Osteoblast (primary cell): ENCODE data around the gene CISD3. TPM values are rescaled to one million over a fixed set of nuclear protein-coding genes. Genes with fewer than 3 reads are reported as not detected.

Experiments
- DNase-seq: peaks from one replicate; pipeline ENCODE4 v3.0.0; 2011; ENCODE audit warnings: low spot score, mixed read lengths; ENCODE audit not compliant: insufficient read length; ENCODE audit errors: missing footprints
- H2AFZ ChIP-seq: 2 replicates; pipeline ENCODE4 v1.6.0; 2011; ENCODE audit warnings: mild to moderate bottlenecking, low read length
- H3K27ac ChIP-seq: 2 replicates; pipeline ENCODE4 v1.5.1; 2011; ENCODE audit warnings: mild to moderate bottlenecking, low read depth, low read length, moderate library complexity
- H3K27me3 ChIP-seq: 2 replicates; pipeline ENCODE4 v1.6.0; 2012; ENCODE audit warnings: mild to moderate bottlenecking, control low read depth, inconsistent platforms, low read length, moderate library complexity; ENCODE audit not compliant: insufficient read depth
- H3K36me3 ChIP-seq: 2 replicates; pipeline ENCODE4 v1.5.1; 2011; ENCODE audit warnings: mild to moderate bottlenecking, low read length, control low read depth, moderate library complexity; ENCODE audit not compliant: insufficient read depth
- H3K4me1 ChIP-seq: 2 replicates; pipeline ENCODE4 v1.5.1; 2011; ENCODE audit warnings: mild to moderate bottlenecking, low read length, control low read depth, moderate library complexity; ENCODE audit not compliant: insufficient read depth
- H3K4me2 ChIP-seq: 2 replicates; pipeline ENCODE4 v1.6.0; 2011; ENCODE audit warnings: mild to moderate bottlenecking, low read length; ENCODE audit not compliant: insufficient read depth
- H3K4me3 ChIP-seq: fragments of 200-600 bp; sonication (generic); 3 replicates; pipeline ENCODE4 v1.5.1; 2012; ENCODE audit warnings: mild to moderate bottlenecking, low read length, inconsistent platforms; ENCODE audit not compliant: insufficient read depth
- H3K79me2 ChIP-seq: 2 replicates; pipeline ENCODE4 v1.6.0; 2012; ENCODE audit warnings: mild to moderate bottlenecking, low read length, control low read depth, inconsistent platforms; ENCODE audit not compliant: insufficient read depth
- H3K9me3 ChIP-seq: 2 replicates; pipeline ENCODE4 v1.5.1; 2011; ENCODE audit warnings: low read depth, low read length, control low read depth
- H4K20me1 ChIP-seq: 2 replicates; pipeline ENCODE4 v1.6.0; 2012; ENCODE audit warnings: mild to moderate bottlenecking, low read length, control low read depth; ENCODE audit not compliant: insufficient read depth
- CTCF ChIP-seq: IDR thresholded peaks from 2 replicates; pipeline ENCODE4 v1.5.1; 2011; ENCODE audit warnings: mild to moderate bottlenecking, low read depth, low read length, moderate library complexity; ENCODE audit errors: extremely low read depth
- total RNA-seq: library from RNA; depleted of rRNA; stranded (reverse); fragments of >200 nt; gene quantifications from 2 replicates; pipeline ENCODE4 v1.2.3, GENCODE V29; 2012

The CISD3 gene
- total RNA-seq, 1 donor = 3.6 TPM

- no peak for TF ChIP-seq CTCF
- H3K27ac ChIP-seq = no peak overlapping the region
- no peaks in the 10 kb centered on the region for H3K9me3 ChIP-seq
- peaks cover 7% of the 10 kb centered on the region for H3K79me2 ChIP-seq
- H3K4me1 ChIP-seq = peaks cover 1% of the 10 kb centered on the region
- peak; percentile 72 for DNase-seq
- H3K4me2 ChIP-seq = no peak overlapping the region
- peaks cover 54% of the 10 kb centered on the region for H3K36me3 ChIP-seq
- H2AFZ ChIP-seq = no peak overlapping the region
- no peaks in the 10 kb centered on the region for H3K27me3 ChIP-seq
- peaks cover 27% of the 10 kb centered on the region for H4K20me1 ChIP-seq
- H3K4me3 ChIP-seq = no peak overlapping the region
Measured at GRCh38 chr17:38711792-38712571, 18.2 kb upstream of the CISD3 start.

- peaks cover 4% of the 10 kb centered on the region for H3K79me2 ChIP-seq
- no peak for TF ChIP-seq CTCF
- DNase-seq = peak; percentile 58
- no peaks in the 10 kb centered on the region for H3K9me3 ChIP-seq
- H3K27ac ChIP-seq = no peak overlapping the region
- no peak overlapping the region for H2AFZ ChIP-seq
- peaks cover 58% of the 10 kb centered on the region for H3K36me3 ChIP-seq
- H3K4me3 ChIP-seq = no peak overlapping the region
- no peaks in the 10 kb centered on the region for H3K27me3 ChIP-seq
- H4K20me1 ChIP-seq = peaks cover 21% of the 10 kb centered on the region
- H3K4me1 ChIP-seq = no peaks in the 10 kb centered on the region
- no peak overlapping the region for H3K4me2 ChIP-seq
Measured at GRCh38 chr17:38712593-38712992, 17.5 kb upstream of the CISD3 start.

GRCh38 chr17:38713456-38714075 lies 16.6 kb upstream of the CISD3 start:
- H3K36me3 ChIP-seq = peaks cover 53% of the 10 kb centered on the region
- no peaks in the 10 kb centered on the region for H3K9me3 ChIP-seq
- no peak overlapping the region for H3K27ac ChIP-seq
- no peak overlapping the region for H3K4me2 ChIP-seq
- no peak for TF ChIP-seq CTCF
- no peaks in the 10 kb centered on the region for H3K79me2 ChIP-seq
- H4K20me1 ChIP-seq = peaks cover 12% of the 10 kb centered on the region
- H3K27me3 ChIP-seq = no peaks in the 10 kb centered on the region
- DNase-seq = peak; percentile 52
- no peak overlapping the region for H3K4me3 ChIP-seq
- no peak overlapping the region for H2AFZ ChIP-seq
- no peaks in the 10 kb centered on the region for H3K4me1 ChIP-seq

- H3K36me3 ChIP-seq = peaks cover 48% of the 10 kb centered on the region
- no peak overlapping the region for H3K4me3 ChIP-seq
- no peaks in the 10 kb centered on the region for H3K4me1 ChIP-seq
- H3K27ac ChIP-seq = no peak overlapping the region
- no peaks in the 10 kb centered on the region for H3K9me3 ChIP-seq
- H4K20me1 ChIP-seq = peaks cover under 1% of the 10 kb centered on the region
- DNase-seq = peak; percentile 29
- H3K4me2 ChIP-seq = no peak overlapping the region
- no peaks in the 10 kb centered on the region for H3K79me2 ChIP-seq
- no peak overlapping the region for H2AFZ ChIP-seq
- TF ChIP-seq CTCF = no peak
- H3K27me3 ChIP-seq = no peaks in the 10 kb centered on the region
Measured at GRCh38 chr17:38715216-38715943, 14.8 kb upstream of the CISD3 start.
